Esophagus squamous epithelium (tissue), 4 donors: ENCODE measurements around the gene ENOPH1. TPM values are rescaled to one million over a fixed set of nuclear protein-coding genes. Genes with fewer than 3 reads are reported as not detected.

Experiments used
- small RNA-seq, 4 donors: library from RNA; depleted of rRNA; stranded (forward); fragments of <200 nt; gene quantifications; one replicate each; pipeline ENCODE3, GENCODE V24; 2016
- total RNA-seq, 4 donors: library from RNA; depleted of rRNA; stranded (reverse); fragments of >200 nt; gene quantifications; one replicate each; pipeline ENCODE4 v1.1.0, GENCODE V29; 2016

ENOPH1 gene
- total RNA-seq, 4 donors from 2014 or later: 21.3 to 39.8 (median 29.9) TPM

Small RNA genes lying within 50 kb of the gene (small RNA-seq; reads per million reads assigned to genes)
- 0 to 0.21 (median 0.04) reads per million in 4 donors for gene RF00150

Other genes starting within 250 kb of the ENOPH1 start
- gene HNRNPD, start 56.6 kb upstream of the ENOPH1 start, total RNA-seq: 100 to 1,000 TPM in 1 of 4 donors, 10 to 100 TPM in 3; 49.9 to 105 (median 71.0) TPM
- 100 to 1,000 TPM in 3 of 4 donors, 10 to 100 TPM in 1; 69.1 to 201 (median 133) TPM for gene HNRNPDL, start 128 bp upstream of the ENOPH1 start, total RNA-seq
- gene TMEM150C, start 131.4 kb downstream of the ENOPH1 start, total RNA-seq: 1 to 10 TPM; 1.1 to 3.8 (median 2.8) TPM